Hepatic stellate cell (primary cell): ENCODE data around the gene POLR1E.
"Not testable (repeated sequence)": the region's sequence is repeated elsewhere in the genome, so short reads cannot be mapped to it uniquely, and the experiment has no call there.

Source experiments
- DNase-seq: peaks from one replicate; pipeline ENCODE4 v3.0.0; 2011; ENCODE audit warnings: low spot score

The POLR1E gene

GRCh38 chr9:37464426-37465248 is 21.1 kb upstream of the POLR1E start:
- peak; percentile 72 for DNase-seq

GRCh38 chr9:37465249-37466036 is 20.3 kb upstream of the POLR1E start, which contains the start of gene ZBTB5:
Gene ZBTB5, minus strand, starts transcription at chr9:37465450. Its CDS starts 22,899 bp downstream, at chr9:37442551.
- DNase-seq: peak; percentile 99

- DNase-seq: peak; percentile 65
These were observed 19.6 kb upstream of the POLR1E start for GRCh38 chr9:37466037-37466709.

GRCh38 chr9:37467530-37467929 is 18.2 kb upstream of the POLR1E start:
- not testable (repeated sequence) for DNase-seq

GRCh38 chr9:37468620-37469019 is 17.1 kb upstream of the POLR1E start:
- DNase-seq: no peak

GRCh38 chr9:37471942-37472684 is 13.6 kb upstream of the POLR1E start:
- DNase-seq: peak; percentile 79

GRCh38 chr9:37473982-37474381 is 11.8 kb upstream of the POLR1E start:
- not testable (repeated sequence) for DNase-seq

- no peak for DNase-seq
These were observed 11.3 kb upstream of the POLR1E start for GRCh38 chr9:37474438-37474837.

GRCh38 chr9:37476930-37477329 is 8.8 kb upstream of the POLR1E start:
- DNase-seq: no peak

- DNase-seq: not testable (repeated sequence)
These were observed 8.3 kb upstream of the POLR1E start for GRCh38 chr9:37477443-37477842.

- not testable (repeated sequence) for DNase-seq
These were observed 7.6 kb upstream of the POLR1E start for GRCh38 chr9:37477987-37478619.

GRCh38 chr9:37480759-37481158 is 5.0 kb upstream of the POLR1E start:
- no peak for DNase-seq

GRCh38 chr9:37486256-37486615 is 488 bp downstream of the POLR1E start:
- no peak for DNase-seq

- peak; percentile 70 for DNase-seq
These were observed 1.1 kb downstream of the POLR1E start for GRCh38 chr9:37486616-37487548.

GRCh38 chr9:37491939-37492338 is 6.2 kb downstream of the POLR1E start:
- no peak for DNase-seq

- no peak for DNase-seq
These were observed 9.8 kb downstream of the POLR1E start for GRCh38 chr9:37495571-37495970.

GRCh38 chr9:37496020-37496419 is 10.3 kb downstream of the POLR1E start:
- DNase-seq: no peak

- no peak for DNase-seq
These were observed 11.6 kb downstream of the POLR1E start for GRCh38 chr9:37497320-37497719.

- DNase-seq: no peak
These were observed 12.7 kb downstream of the POLR1E start for GRCh38 chr9:37498457-37498856.

GRCh38 chr9:37499297-37499696 is 13.5 kb downstream of the POLR1E start:
- DNase-seq: no peak
